A549 (cell line): Measurements from ENCODE around the gene TMEM167B. TPM values are rescaled to one million over a fixed set of nuclear protein-coding genes. Genes with fewer than 3 reads are reported as not detected.

ENCODE experiments used
- ATAC-seq, 2 experiments: fragments of 200-7000 bp in 1 of 2; fragments of >200 bp in 1 of 2; cut with Nextera tagmentation in 1 of 2; cut with Tn5 transposase in 1 of 2; 3 replicates each; pipeline versions ENCODE4 v1.8.0 to v1.9.1; 2018 to 2020; ENCODE audit warnings: mild to moderate bottlenecking in 1 of 2, moderate library complexity in 1 of 2
- CTCF ChIA-PET: fragments of 300-600 bp; sonication (Branson Sonifier 250); formaldehyde crosslinking; extraction: SDS; loops from one replicate; lab custom pipeline; 2021; ENCODE audit warnings: antibody characterized with exemption, inconsistent platforms; lab: Yijun Ruan, JAX
- POLR2A ChIA-PET: fragments of 350-600 bp; formaldehyde crosslinking; extraction: SDS; loops from one replicate; lab custom pipeline; 2021; ENCODE audit warnings: antibody characterized with exemption, inconsistent platforms; lab: Yijun Ruan, JAX
- DNase-seq, 2 experiments: peaks; one replicate each; pipeline versions ENCODE4 v3.0.0 to v3.0.0-alpha.2; 2011 to 2016; ENCODE audit warnings: low read depth in 1 of 2, low spot score in 1 of 2
- FAIRE-seq: peaks from 2 replicates; lab custom pipeline; 2011; peaks lifted over from hg19 to GRCh38; lab: Jason Lieb, UNC
- H3K27ac ChIP-seq, 2 experiments: fragments of >200 bp; sonication (Bioruptor Twin); formaldehyde crosslinking; 3 replicates each; pipeline ENCODE4 v1.5.1; 2016 to 2017
- H3K4me1 ChIP-seq: fragments of >200 bp; sonication (Bioruptor Twin); formaldehyde crosslinking; 3 replicates; pipeline ENCODE4 v1.6.1; 2016
- H3K4me2 ChIP-seq: fragments of >200 bp; sonication (Bioruptor Twin); formaldehyde crosslinking; 3 replicates; pipeline ENCODE4 v1.6.1; 2016
- H3K4me3 ChIP-seq: fragments of >200 bp; sonication (Bioruptor Twin); formaldehyde crosslinking; 3 replicates; pipeline ENCODE4 v1.5.1; 2016
- H3K9me3 ChIP-seq: fragments of >200 bp; sonication (Bioruptor Twin); formaldehyde crosslinking; 3 replicates; pipeline ENCODE4 v1.6.1; 2016
- ATOH8 ChIP-seq: fragments of 250-450 bp; sonication (Bioruptor Pico); IDR thresholded peaks from 2 replicates; pipeline ENCODE4 v1.5.0; 2020; ENCODE audit warnings: low read depth, mild to moderate bottlenecking, moderate library complexity
- CBX2 ChIP-seq: fragments of 200-600 bp; sonication (generic); IDR thresholded peaks from 2 replicates; pipeline ENCODE4 v1.6.1; 2016; ENCODE audit warnings: low read depth, mild to moderate bottlenecking, borderline replicate concordance
- CEBPB ChIP-seq, 2 experiments: fragments of >200 bp in 1 of 2; sonication (Bioruptor Twin) in 1 of 2; formaldehyde crosslinking in 1 of 2; IDR thresholded peaks; 2 replicates each; pipeline ENCODE4 v1.6.1; 2012 to 2016
- E2F6 ChIP-seq: IDR thresholded peaks from 2 replicates; pipeline ENCODE4 v1.6.1; 2012; ENCODE audit warnings: low read depth, borderline replicate concordance
- EHF ChIP-seq: fragments of 250-450 bp; sonication (Bioruptor Pico); IDR thresholded peaks from 2 replicates; pipeline ENCODE4 v1.5.0; 2020; ENCODE audit warnings: mild to moderate bottlenecking
- GATA3 ChIP-seq: IDR thresholded peaks from 2 replicates; pipeline ENCODE4 v1.6.1; 2012; ENCODE audit warnings: borderline replicate concordance
- HOXB5 ChIP-seq: fragments of 250-450 bp; sonication (Bioruptor Pico); IDR thresholded peaks from 2 replicates; pipeline ENCODE4 v1.5.0; 2020; ENCODE audit warnings: mild to moderate bottlenecking, moderate library complexity
- MAFK ChIP-seq: fragments of 450-650 bp; IDR thresholded peaks from 2 replicates; pipeline ENCODE4 v1.6.1; 2014; ENCODE audit not compliant: partially characterized antibody
- MAX ChIP-seq: IDR thresholded peaks from 2 replicates; pipeline ENCODE4 v1.6.1; 2012
- MAZ ChIP-seq: fragments of 150-350 bp; IDR thresholded peaks from 2 replicates; pipeline ENCODE4 v1.6.1; 2014; ENCODE audit warnings: antibody characterized with exemption, low read depth, low read length, borderline replicate concordance
- NPAS2 ChIP-seq: fragments of 250-450 bp; sonication (Bioruptor Pico); IDR thresholded peaks from 2 replicates; pipeline ENCODE4 v1.8.0; 2022; ENCODE audit warnings: mild to moderate bottlenecking, moderate library complexity, borderline replicate concordance
- PBX3 ChIP-seq: IDR thresholded peaks from 2 replicates; pipeline ENCODE4 v1.6.1; 2012
- POLR2AphosphoS2 ChIP-seq: conservative IDR thresholded peaks from 2 replicates; pipeline ENCODE4 v1.6.1; 2012; ENCODE audit warnings: low read length, improper control_type of control experiment, inconsistent platforms
- RFX5 ChIP-seq: fragments of 450-650 bp; IDR thresholded peaks from 2 replicates; pipeline ENCODE4 v1.7.1; 2014; ENCODE audit warnings: antibody characterized with exemption, mild to moderate bottlenecking, moderate library complexity
- TFCP2L1 ChIP-seq: fragments of 250-450 bp; sonication (Bioruptor Pico); IDR thresholded peaks from 2 replicates; pipeline ENCODE4 v1.5.0; 2021; ENCODE audit warnings: mild to moderate bottlenecking
- ZNF302 ChIP-seq: fragments of 250-450 bp; sonication (Bioruptor Pico); IDR thresholded peaks from 2 replicates; pipeline ENCODE4 v1.9.0; 2021; ENCODE audit warnings: inconsistent platforms, mild to moderate bottlenecking, moderate library complexity
- WGBS: methylation state at CpG from one replicate; pipeline ENCODE4 v1.1.6; 2017; ENCODE audit errors: missing lambda C conversion rate; 5-methylcytosine and 5-hydroxymethylcytosine counted together
- polyA plus RNA-seq, 4 experiments: library from polyadenylated mRNA; depleted of rRNA in 3 of 4; stranded (reverse); fragments of >200 nt; fragmentation: RNase III in 1 of 4; extraction: RNeasy Plus Mini Kit Qiagen cat#74134 plus additional on column Dnase treatment in 1 of 4; gene quantifications; 2 replicates in 3 of 4; 3 replicates in 1 of 4; pipeline ENCODE4 v1.2.3, GENCODE V29; 2011 to 2017
- TF ChIP-seq, protein P1 (sequence below): fragments of 200-600 bp; sonication (generic); IDR thresholded peaks from 2 replicates; pipeline ENCODE4 v1.6.1; 2016; ENCODE audit warnings: antibody characterized with exemption, mild to moderate bottlenecking, moderate library complexity
- TF ChIP-seq, protein P2 (sequence below): fragments of 450-650 bp; IDR thresholded peaks from 2 replicates; pipeline ENCODE4 v1.6.1; 2014; ENCODE audit warnings: antibody characterized with exemption

Gene TMEM167B
- polyA plus RNA-seq, 2 of the 4 experiments (the other 2 are of a cell fraction): 9.7 to 10.9 TPM

DNA sequence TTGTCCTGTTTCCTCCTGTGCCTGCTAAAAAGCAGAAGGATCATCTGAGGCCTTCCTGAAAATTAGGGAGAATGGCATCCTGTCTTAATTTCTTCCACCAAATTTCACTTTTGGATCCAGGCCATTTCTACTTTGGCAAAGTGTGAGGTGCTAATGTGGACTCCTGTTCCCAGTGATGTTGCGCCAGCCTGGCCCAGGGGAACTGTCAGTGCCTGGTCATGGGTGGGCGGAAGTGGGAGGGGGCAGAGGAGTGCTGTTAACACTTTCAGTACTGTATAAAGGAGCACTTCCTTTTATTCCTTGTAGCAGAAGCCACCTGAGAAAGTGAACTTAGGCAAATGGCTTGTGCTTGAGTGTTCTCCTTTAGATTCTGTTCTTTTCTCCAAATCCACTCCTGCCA lies 43.3 kb downstream of the TMEM167B start:
- FAIRE-seq: no peak
- DNase-seq: no peak
- ChIA-PET POLR2A (no interaction called here), CTCF (interaction anchor here (1.2 to 1.6 kb wide), 3 partner anchors 10 to 22 kb away, joined by 3 to 7 read pairs (median 6); a partner anchor contains a TSS)
- TF ChIP-seq ZNF302 (CRISPR knock-in tag) (no peak), GATA3 (no peak), POLR2AphosphoS2 (no peak), CBX2 (no peak), MAX (no peak), NPAS2 (CRISPR knock-in tag) (no peak), PBX3 (no peak), CEBPB (IDR thresholded peaks at IDR 0.05) (no peak)
- TF ChIP-seq, protein P1, sequence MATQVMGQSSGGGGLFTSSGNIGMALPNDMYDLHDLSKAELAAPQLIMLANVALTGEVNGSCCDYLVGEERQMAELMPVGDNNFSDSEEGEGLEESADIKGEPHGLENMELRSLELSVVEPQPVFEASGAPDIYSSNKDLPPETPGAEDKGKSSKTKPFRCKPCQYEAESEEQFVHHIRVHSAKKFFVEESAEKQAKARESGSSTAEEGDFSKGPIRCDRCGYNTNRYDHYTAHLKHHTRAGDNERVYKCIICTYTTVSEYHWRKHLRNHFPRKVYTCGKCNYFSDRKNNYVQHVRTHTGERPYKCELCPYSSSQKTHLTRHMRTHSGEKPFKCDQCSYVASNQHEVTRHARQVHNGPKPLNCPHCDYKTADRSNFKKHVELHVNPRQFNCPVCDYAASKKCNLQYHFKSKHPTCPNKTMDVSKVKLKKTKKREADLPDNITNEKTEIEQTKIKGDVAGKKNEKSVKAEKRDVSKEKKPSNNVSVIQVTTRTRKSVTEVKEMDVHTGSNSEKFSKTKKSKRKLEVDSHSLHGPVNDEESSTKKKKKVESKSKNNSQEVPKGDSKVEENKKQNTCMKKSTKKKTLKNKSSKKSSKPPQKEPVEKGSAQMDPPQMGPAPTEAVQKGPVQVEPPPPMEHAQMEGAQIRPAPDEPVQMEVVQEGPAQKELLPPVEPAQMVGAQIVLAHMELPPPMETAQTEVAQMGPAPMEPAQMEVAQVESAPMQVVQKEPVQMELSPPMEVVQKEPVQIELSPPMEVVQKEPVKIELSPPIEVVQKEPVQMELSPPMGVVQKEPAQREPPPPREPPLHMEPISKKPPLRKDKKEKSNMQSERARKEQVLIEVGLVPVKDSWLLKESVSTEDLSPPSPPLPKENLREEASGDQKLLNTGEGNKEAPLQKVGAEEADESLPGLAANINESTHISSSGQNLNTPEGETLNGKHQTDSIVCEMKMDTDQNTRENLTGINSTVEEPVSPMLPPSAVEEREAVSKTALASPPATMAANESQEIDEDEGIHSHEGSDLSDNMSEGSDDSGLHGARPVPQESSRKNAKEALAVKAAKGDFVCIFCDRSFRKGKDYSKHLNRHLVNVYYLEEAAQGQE: no peak
- 42% methylated on average over 2 of the region's 2 CpGs for WGBS
- no peak overlapping the region for H3K4me3 ChIP-seq
- ATAC-seq: no peak
- no peaks in the 10 kb centered on the region for H3K9me3 ChIP-seq
- H3K4me1 ChIP-seq: no peaks in the 10 kb centered on the region
- no peak overlapping the region for H3K27ac ChIP-seq
- H3K4me2 ChIP-seq: no peak overlapping the region

GRCh38 chr1:109134423-109134822 lies 43.9 kb downstream of the TMEM167B start:
- DNase-seq: no peak
- H3K27ac ChIP-seq: no peak overlapping the region
- TF ChIP-seq, protein P2, sequence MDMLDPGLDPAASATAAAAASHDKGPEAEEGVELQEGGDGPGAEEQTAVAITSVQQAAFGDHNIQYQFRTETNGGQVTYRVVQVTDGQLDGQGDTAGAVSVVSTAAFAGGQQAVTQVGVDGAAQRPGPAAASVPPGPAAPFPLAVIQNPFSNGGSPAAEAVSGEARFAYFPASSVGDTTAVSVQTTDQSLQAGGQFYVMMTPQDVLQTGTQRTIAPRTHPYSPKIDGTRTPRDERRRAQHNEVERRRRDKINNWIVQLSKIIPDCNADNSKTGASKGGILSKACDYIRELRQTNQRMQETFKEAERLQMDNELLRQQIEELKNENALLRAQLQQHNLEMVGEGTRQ: no peak
- TF ChIP-seq MAFK (no peak), ATOH8 (no peak), EHF (CRISPR knock-in tag) (no peak)
- ChIA-PET CTCF (interaction anchor here (1.2 kb wide), 1 partner anchor 21 kb away, joined by 6 read pairs; a partner anchor contains a TSS), POLR2A (no interaction called here)
- H3K4me1 ChIP-seq: no peaks in the 10 kb centered on the region
- H3K4me2 ChIP-seq: no peak overlapping the region
- ATAC-seq: no peak
- H3K9me3 ChIP-seq: no peaks in the 10 kb centered on the region
- no peak for FAIRE-seq
- no peak overlapping the region for H3K4me3 ChIP-seq
- WGBS: 86% methylated on average over 7 of the region's 7 CpGs

GRCh38 chr1:109135940-109136339 lies 45.4 kb downstream of the TMEM167B start:
- no peak for TF ChIP-seq E2F6
- TF ChIP-seq HOXB5 (CRISPR knock-in tag): no peak
- TF ChIP-seq EHF (CRISPR knock-in tag): no peak
- TF ChIP-seq MAZ: no peak
- no peak for TF ChIP-seq TFCP2L1 (CRISPR knock-in tag)
- TF ChIP-seq RFX5: no peak
- Histone ChIP-seq H3K4me1 (no peaks in the 10 kb centered on the region), H3K4me3 (no peak overlapping the region), H3K4me2 (no peak overlapping the region), H3K9me3 (no peaks in the 10 kb centered on the region), H3K27ac (no peak overlapping the region)
- WGBS: 87% methylated on average over 3 of the region's 3 CpGs
- ATAC-seq: no peak
- no peak for FAIRE-seq
- CTCF ChIA-PET: no interaction called here
- no peak for DNase-seq
- POLR2A ChIA-PET: no interaction called here
